GM06990 (cell line): ENCODE measurements around the gene FOCAD.

Experiments
- DNase-seq: peaks from one replicate; pipeline ENCODE4 v3.0.0-alpha.2; 2011; ENCODE audit not compliant: insufficient read length; ENCODE audit errors: extremely low read depth
- H3K27me3 ChIP-seq: replicated peaks from 2 replicates; pipeline ENCODE4 v1.6.0; 2011; ENCODE audit warnings: low read length; ENCODE audit not compliant: control insufficient read depth, insufficient read depth
- H3K36me3 ChIP-seq: 2 replicates; pipeline ENCODE4 v1.5.1; 2011; ENCODE audit warnings: low read length; ENCODE audit not compliant: control insufficient read depth, insufficient read depth
- H3K4me3 ChIP-seq: replicated peaks from 2 replicates; pipeline ENCODE4 v1.5.1; 2011; ENCODE audit warnings: low read depth, mild to moderate bottlenecking, control low read depth, low read length
- CTCF ChIP-seq: IDR thresholded peaks from 2 replicates; pipeline ENCODE4 v1.5.1; 2011; ENCODE audit warnings: low read length, control low read depth, mild to moderate bottlenecking, inconsistent platforms; ENCODE audit not compliant: insufficient read depth, poor library complexity, severe bottlenecking

FOCAD gene

GRCh38 chr9:21039302-21039701 lies 355.2 kb downstream of the FOCAD start:
- no peak overlapping the region for H3K4me3 ChIP-seq
- DNase-seq, result no peak
- no peak for TF ChIP-seq CTCF

GRCh38 chr9:21042466-21042865 lies 358.4 kb downstream of the FOCAD start:
- no peak overlapping the region for H3K4me3 ChIP-seq

More at GRCh38 chr9:21039302-21039701, 355.2 kb downstream of the FOCAD start:
- Histone ChIP-seq H3K36me3 (no peaks in the 10 kb centered on the region), H3K27me3 (no peaks in the 10 kb centered on the region)

GRCh38 chr9:21043841-21044240 lies 359.8 kb downstream of the FOCAD start:
- DNase-seq, result no peak
- H3K36me3 ChIP-seq, result no peaks in the 10 kb centered on the region
- TF ChIP-seq CTCF, result no peak
- no peak overlapping the region for H3K4me3 ChIP-seq
- no peaks in the 10 kb centered on the region for H3K27me3 ChIP-seq

More at GRCh38 chr9:21042466-21042865, 358.4 kb downstream of the FOCAD start:
- TF ChIP-seq CTCF, result no peak
- Histone ChIP-seq H3K27me3 (no peaks in the 10 kb centered on the region), H3K36me3 (no peaks in the 10 kb centered on the region)
- no peak for DNase-seq
